Astrocyte (in vitro differentiated cells and primary cell): ENCODE measurements around the gene MNAT1. TPM values are rescaled to one million over a fixed set of nuclear protein-coding genes. Genes with fewer than 3 reads are reported as not detected.

Experiments used
- DNase-seq: peaks from one replicate; pipeline ENCODE4 v3.0.0-alpha.2; 2010; ENCODE audit warnings: low read depth
- FAIRE-seq: peaks from 2 replicates; lab custom pipeline; 2011; peaks lifted over from hg19 to GRCh38; lab: Jason Lieb, UNC
- H2AFZ ChIP-seq: 2 replicates; pipeline ENCODE4 v1.6.0; 2012; ENCODE audit warnings: low read depth, low read length, inconsistent platforms
- H3K27ac ChIP-seq: 2 replicates; pipeline ENCODE4 v1.5.1; 2011; ENCODE audit warnings: low read depth, low read length, inconsistent platforms
- H3K27me3 ChIP-seq: 2 replicates; pipeline ENCODE4 v1.6.0; 2011; ENCODE audit warnings: low read length, inconsistent platforms; ENCODE audit not compliant: insufficient read depth
- H3K36me3 ChIP-seq: 2 replicates; pipeline ENCODE4 v1.5.1; 2011; ENCODE audit warnings: low read length, inconsistent platforms; ENCODE audit not compliant: insufficient read depth
- H3K4me1 ChIP-seq: 2 replicates; pipeline ENCODE4 v1.5.1; 2011; ENCODE audit warnings: low read length, inconsistent platforms; ENCODE audit not compliant: insufficient read depth
- H3K4me2 ChIP-seq: 2 replicates; pipeline ENCODE4 v1.6.0; 2012; ENCODE audit warnings: low read length, inconsistent platforms
- H3K4me3 ChIP-seq: 2 replicates; pipeline ENCODE4 v1.5.1; 2011; ENCODE audit warnings: low read depth, mild to moderate bottlenecking, low read length, inconsistent platforms; ENCODE audit not compliant: insufficient read depth
- H3K79me2 ChIP-seq: 2 replicates; pipeline ENCODE4 v1.6.0; 2012; ENCODE audit warnings: mild to moderate bottlenecking, low read length, inconsistent platforms; ENCODE audit not compliant: insufficient read depth
- H3K9ac ChIP-seq: 2 replicates; pipeline ENCODE4 v1.6.0; 2012; ENCODE audit warnings: mild to moderate bottlenecking, low read length, inconsistent platforms
- H3K9me3 ChIP-seq: 2 replicates; pipeline ENCODE4 v1.5.1; 2012; ENCODE audit warnings: low read depth, mild to moderate bottlenecking, low read length, inconsistent platforms; ENCODE audit not compliant: insufficient read depth
- H4K20me1 ChIP-seq: 2 replicates; pipeline ENCODE4 v1.6.0; 2012; ENCODE audit warnings: low read length, inconsistent platforms; ENCODE audit not compliant: insufficient read depth
- H3K27ac Mint-ChIP-seq: one replicate; pipeline ENCODE4 v1.8.0; 2021; ENCODE audit warnings: mild to moderate bottlenecking, mixed read lengths; ENCODE audit not compliant: unreplicated experiment
- H3K27me3 Mint-ChIP-seq: one replicate; pipeline ENCODE4 v1.8.0; 2021; ENCODE audit warnings: low read depth, mixed read lengths; ENCODE audit not compliant: unreplicated experiment
- H3K36me3 Mint-ChIP-seq: one replicate; pipeline ENCODE4 v1.8.0; 2021; ENCODE audit warnings: low read depth, mixed read lengths; ENCODE audit not compliant: unreplicated experiment
- H3K4me1 Mint-ChIP-seq: one replicate; pipeline ENCODE4 v1.8.0; 2021; ENCODE audit warnings: low read depth, mixed read lengths; ENCODE audit not compliant: unreplicated experiment
- H3K4me3 Mint-ChIP-seq: one replicate; pipeline ENCODE4 v1.8.0; 2021; ENCODE audit warnings: mild to moderate bottlenecking, moderate library complexity, mixed read lengths; ENCODE audit not compliant: unreplicated experiment
- H3K9me3 Mint-ChIP-seq: one replicate; pipeline ENCODE4 v1.8.0; 2021; ENCODE audit warnings: mild to moderate bottlenecking, mixed read lengths; ENCODE audit not compliant: unreplicated experiment
- EZH2 ChIP-seq: IDR thresholded peaks from 2 replicates; pipeline ENCODE4 v1.6.1; 2012; ENCODE audit warnings: mild to moderate bottlenecking, low read length, inconsistent platforms; ENCODE audit not compliant: insufficient read depth
- total RNA-seq: library from RNA; stranded (reverse); gene quantifications from 2 replicates; pipeline ENCODE4 v1.2.1, GENCODE V29; 2021
- TF ChIP-seq, protein P1 (sequence below): IDR thresholded peaks from 2 replicates; pipeline ENCODE4 v1.5.1; 2011; ENCODE audit warnings: low read depth, mild to moderate bottlenecking, inconsistent platforms, low read length, moderate library complexity; ENCODE audit not compliant: insufficient read depth

The MNAT1 gene
- total RNA-seq, 1 donor from 2014 or later, result 36.0 TPM

GRCh38 chr14:60915781-60916180 is 181.2 kb downstream of the MNAT1 start:
- H3K36me3 Mint-ChIP-seq, result peaks cover 8% of the 10 kb centered on the region
- H4K20me1 ChIP-seq, result peaks cover 7% of the 10 kb centered on the region
- H3K79me2 ChIP-seq, result peaks cover 5% of the 10 kb centered on the region
- no peaks in the 10 kb centered on the region for H3K27me3 ChIP-seq
- TF ChIP-seq EZH2, result no peak
- TF ChIP-seq, protein P1, sequence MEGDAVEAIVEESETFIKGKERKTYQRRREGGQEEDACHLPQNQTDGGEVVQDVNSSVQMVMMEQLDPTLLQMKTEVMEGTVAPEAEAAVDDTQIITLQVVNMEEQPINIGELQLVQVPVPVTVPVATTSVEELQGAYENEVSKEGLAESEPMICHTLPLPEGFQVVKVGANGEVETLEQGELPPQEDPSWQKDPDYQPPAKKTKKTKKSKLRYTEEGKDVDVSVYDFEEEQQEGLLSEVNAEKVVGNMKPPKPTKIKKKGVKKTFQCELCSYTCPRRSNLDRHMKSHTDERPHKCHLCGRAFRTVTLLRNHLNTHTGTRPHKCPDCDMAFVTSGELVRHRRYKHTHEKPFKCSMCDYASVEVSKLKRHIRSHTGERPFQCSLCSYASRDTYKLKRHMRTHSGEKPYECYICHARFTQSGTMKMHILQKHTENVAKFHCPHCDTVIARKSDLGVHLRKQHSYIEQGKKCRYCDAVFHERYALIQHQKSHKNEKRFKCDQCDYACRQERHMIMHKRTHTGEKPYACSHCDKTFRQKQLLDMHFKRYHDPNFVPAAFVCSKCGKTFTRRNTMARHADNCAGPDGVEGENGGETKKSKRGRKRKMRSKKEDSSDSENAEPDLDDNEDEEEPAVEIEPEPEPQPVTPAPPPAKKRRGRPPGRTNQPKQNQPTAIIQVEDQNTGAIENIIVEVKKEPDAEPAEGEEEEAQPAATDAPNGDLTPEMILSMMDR, result no peak
- no peak overlapping the region for H3K4me2 ChIP-seq
- no peak overlapping the region for H3K9ac ChIP-seq
- H3K4me3 Mint-ChIP-seq, result no peak overlapping the region
- no peaks in the 10 kb centered on the region for H3K4me1 ChIP-seq
- peaks cover 2% of the 10 kb centered on the region for H3K4me1 Mint-ChIP-seq
- no peaks in the 10 kb centered on the region for H3K9me3 Mint-ChIP-seq
- H3K9me3 ChIP-seq, result no peaks in the 10 kb centered on the region
- no peaks in the 10 kb centered on the region for H3K27me3 Mint-ChIP-seq
- H3K27ac Mint-ChIP-seq, result no peak overlapping the region
- no peak overlapping the region for H2AFZ ChIP-seq
- no peaks in the 10 kb centered on the region for H3K36me3 ChIP-seq
- DNase-seq (no peak), FAIRE-seq (no peak)
- H3K4me3 ChIP-seq, result no peak overlapping the region
- H3K27ac ChIP-seq, result no peak overlapping the region

GRCh38 chr14:60922050-60922449 is 187.5 kb downstream of the MNAT1 start:
- H3K4me1 ChIP-seq, result no peaks in the 10 kb centered on the region
- Mint-ChIP-seq H3K4me1 (peaks cover under 1% of the 10 kb centered on the region), H3K27ac (no peak overlapping the region), H3K36me3 (peaks cover 2% of the 10 kb centered on the region), H3K27me3 (no peaks in the 10 kb centered on the region), H3K9me3 (no peaks in the 10 kb centered on the region), H3K4me3 (no peak overlapping the region)
- no peak overlapping the region for H3K4me3 ChIP-seq
- no peaks in the 10 kb centered on the region for H3K36me3 ChIP-seq
- no peak overlapping the region for H3K9ac ChIP-seq
- H3K79me2 ChIP-seq, result peaks cover 5% of the 10 kb centered on the region
- TF ChIP-seq, protein P1, result no peak
- TF ChIP-seq EZH2, result no peak
- no peak overlapping the region for H3K27ac ChIP-seq
- DNase-seq, result peak; percentile 65
- no peaks in the 10 kb centered on the region for H3K27me3 ChIP-seq
- H3K4me2 ChIP-seq, result no peak overlapping the region
- H2AFZ ChIP-seq, result no peak overlapping the region
- H3K9me3 ChIP-seq, result no peaks in the 10 kb centered on the region
- FAIRE-seq, result no peak
- H4K20me1 ChIP-seq, result peaks cover 7% of the 10 kb centered on the region

DNA sequence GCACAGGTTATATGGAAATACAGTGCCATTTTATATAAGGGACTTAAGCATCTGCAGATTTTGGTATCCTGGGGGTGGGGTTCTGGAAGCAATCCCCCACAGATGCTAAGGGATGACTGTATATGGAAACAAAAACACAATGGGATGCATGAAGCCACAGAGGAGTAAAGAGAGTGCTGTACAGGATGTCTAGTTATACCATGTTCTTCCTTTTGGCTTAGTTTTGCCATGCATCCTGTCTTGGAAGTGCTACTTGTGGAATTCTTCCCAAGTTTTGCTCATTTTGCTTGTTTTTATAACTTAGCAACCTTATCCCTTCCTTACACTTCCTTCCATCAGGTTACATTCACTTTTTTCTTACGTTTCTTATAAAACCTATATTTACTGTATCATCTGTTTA is 190.7 kb downstream of the MNAT1 start:
- FAIRE-seq (no peak), DNase-seq (no peak)
- no peaks in the 10 kb centered on the region for H3K9me3 Mint-ChIP-seq
- H3K9ac ChIP-seq, result no peak overlapping the region
- H3K36me3 Mint-ChIP-seq, result no peaks in the 10 kb centered on the region
- H3K27me3 Mint-ChIP-seq, result no peaks in the 10 kb centered on the region
- H3K4me2 ChIP-seq, result no peak overlapping the region
- no peaks in the 10 kb centered on the region for H4K20me1 ChIP-seq
- no peak overlapping the region for H2AFZ ChIP-seq
- H3K27me3 ChIP-seq, result no peaks in the 10 kb centered on the region
- H3K4me3 ChIP-seq, result no peak overlapping the region
- H3K9me3 ChIP-seq, result no peaks in the 10 kb centered on the region
- H3K27ac Mint-ChIP-seq, result no peak overlapping the region
- no peak for TF ChIP-seq EZH2
- TF ChIP-seq, protein P1, result no peak
- H3K36me3 ChIP-seq, result no peaks in the 10 kb centered on the region
- no peak overlapping the region for H3K4me3 Mint-ChIP-seq
- no peaks in the 10 kb centered on the region for H3K79me2 ChIP-seq
- no peaks in the 10 kb centered on the region for H3K4me1 ChIP-seq
- peaks cover 5% of the 10 kb centered on the region for H3K4me1 Mint-ChIP-seq
- no peak overlapping the region for H3K27ac ChIP-seq
